ENCODE results near the gene APOBEC3A. TPM values are rescaled to one million over a fixed set of nuclear protein-coding genes. Genes with fewer than 3 reads are reported as not detected.
"Not testable (repeated sequence)": the region's sequence is repeated elsewhere in the genome, so short reads cannot be mapped to it uniquely, and the experiment has no call there.

The APOBEC3A gene
- polyA plus RNA-seq, 1 donor (not counting 4 experiments of a cell fraction or from before 2014, with no cell fraction given): 0.50 TPM

- dilution Hi-C loops (cut with MboI; ENCODE audit: extremely low pct_ligation_motif_present, low sequenced_read_pairs): no loop called here
These were observed 26.8 kb downstream of the APOBEC3A start for GRCh38 chr22:38984224-38984623.

GRCh38 chr22:38984784-38985757 is 27.7 kb downstream of the APOBEC3A start:
- H2AFZ ChIP-seq (ENCODE audit: control insufficient read depth, low read length); dilution Hi-C loops (cut with MboI; ENCODE audit: extremely low pct_ligation_motif_present, low sequenced_read_pairs); H3K4me2 ChIP-seq (ENCODE audit: control insufficient read depth, extremely low read depth, insufficient read depth, low read depth, low read length); H4K20me1 ChIP-seq (ENCODE audit: control insufficient read depth, extremely low read depth, insufficient read depth, low read length); H3K36me3 ChIP-seq (ENCODE audit: control insufficient read depth in 2 of 2, extremely low read depth in 1 of 2, insufficient read depth in 2 of 2, low read length in 2 of 2); H3K9me3 ChIP-seq (ENCODE audit: control insufficient read depth, low read depth, low read length); H3K9me1 ChIP-seq (ENCODE audit: control insufficient read depth, extremely low read depth, insufficient read depth, low read length); H3K27me3 ChIP-seq (ENCODE audit: control insufficient read depth, extremely low read depth, insufficient read depth, low read length); H3K79me2 ChIP-seq (ENCODE audit: control insufficient read depth, insufficient read depth, low read length); H3K4me3 ChIP-seq (ENCODE audit: control insufficient read depth in 2 of 3, extremely low read depth in 1 of 3, insufficient read depth in 2 of 3, low read depth in 1 of 3, low read length in 3 of 3): not testable (repeated sequence)
- Histone ChIP-seq H3K9ac (ENCODE audit: control insufficient read depth, extremely low read depth, insufficient read depth, low read length) (peak overlapping the region; percentile 50), H3K4me1 (ENCODE audit: control insufficient read depth, extremely low read depth, insufficient read depth, low read length) (peaks cover 22% of the 10 kb centered on the region), H3K27ac (ENCODE audit: control insufficient read depth, insufficient read depth, low read length) (peak overlapping the region; percentile 86)
- DNase-seq (ENCODE audit: low read depth, low spot score): peak; percentile 77
- FAIRE-seq: peak; percentile 92

More at GRCh38 chr22:38984224-38984623, 26.8 kb downstream of the APOBEC3A start:
- no peaks in the 10 kb centered on the region for H3K27me3 ChIP-seq (ENCODE audit: control insufficient read depth, extremely low read depth, insufficient read depth, low read length)
- H3K4me1 ChIP-seq (ENCODE audit: control insufficient read depth, extremely low read depth, insufficient read depth, low read length): peaks cover 22% of the 10 kb centered on the region
- no peaks in the 10 kb centered on the region for H4K20me1 ChIP-seq (ENCODE audit: control insufficient read depth, extremely low read depth, insufficient read depth, low read length)
- peak overlapping the region; percentile 86 for H3K27ac ChIP-seq (ENCODE audit: control insufficient read depth, insufficient read depth, low read length)
- H3K9me1 ChIP-seq (ENCODE audit: control insufficient read depth, extremely low read depth, insufficient read depth, low read length): no peaks in the 10 kb centered on the region
- H3K4me2 ChIP-seq (ENCODE audit: control insufficient read depth, extremely low read depth, insufficient read depth, low read depth, low read length): no peak overlapping the region
- no peak overlapping the region for H3K4me3 ChIP-seq (ENCODE audit: control insufficient read depth in 2 of 3, extremely low read depth in 1 of 3, insufficient read depth in 2 of 3, low read depth in 1 of 3, low read length in 3 of 3)
- DNase-seq (ENCODE audit: low read depth, low spot score) (no peak), FAIRE-seq (peak; percentile 51)
- H2AFZ ChIP-seq (ENCODE audit: control insufficient read depth, low read length): no peak overlapping the region
- H3K36me3 ChIP-seq (ENCODE audit: control insufficient read depth in 2 of 2, extremely low read depth in 1 of 2, insufficient read depth in 2 of 2, low read length in 2 of 2): no peaks in the 10 kb centered on the region
- H3K9me3 ChIP-seq (ENCODE audit: control insufficient read depth, low read depth, low read length): peaks cover 2% of the 10 kb centered on the region
- no peaks in the 10 kb centered on the region for H3K79me2 ChIP-seq (ENCODE audit: control insufficient read depth, insufficient read depth, low read length)
- TF ChIP-seq CTCF (optimal IDR thresholded peaks at IDR 0.05 in 1 of 3, IDR thresholded peaks at IDR 0.05 in 1 of 3, conservative IDR thresholded peaks at IDR 0.05 in 1 of 3; ENCODE audit: extremely low read depth in 1 of 3, insufficient read depth in 2 of 3, low read length in 3 of 3): no peak
- no peak for TF ChIP-seq EZH2 (IDR thresholded peaks at IDR 0.05; ENCODE audit: low read length)
- peak overlapping the region; percentile 50 for H3K9ac ChIP-seq (ENCODE audit: control insufficient read depth, extremely low read depth, insufficient read depth, low read length)

Data from keratinocyte (primary cell).